ENCODE results near the gene SLC39A11.

The SLC39A11 gene

GRCh38 chr17:72984926-72985325 lies 107.6 kb downstream of the SLC39A11 start:
- H3K9ac ChIP-seq (ENCODE audit: low read length), result no peak overlapping the region
- no peaks in the 10 kb centered on the region for H3K27me3 ChIP-seq (replicated peaks; ENCODE audit: insufficient read depth, low read length)
- no peaks in the 10 kb centered on the region for H3K36me3 ChIP-seq (replicated peaks; ENCODE audit: insufficient read depth, low read length)
- no peaks in the 10 kb centered on the region for H3K79me2 ChIP-seq (ENCODE audit: low read length)
- H2AFZ ChIP-seq (ENCODE audit: low read length), result no peak overlapping the region
- H3K4me1 ChIP-seq (ENCODE audit: low read length), result no peaks in the 10 kb centered on the region
- H3K27ac ChIP-seq (ENCODE audit: low read length), result no peak overlapping the region
- no peaks in the 10 kb centered on the region for H3K9me2 ChIP-seq (replicated peaks; ENCODE audit: insufficient read depth, low read length)
- no peak for DNase-seq
- TF ChIP-seq CTCF (IDR thresholded peaks at IDR 0.05; ENCODE audit: low read length) (no peak), EZH2 (optimal IDR thresholded peaks at IDR 0.05; ENCODE audit: low read depth, low read length) (no peak), EZH2phosphoT487 (IDR thresholded peaks at IDR 0.05; ENCODE audit: low read length) (no peak)
- no peak overlapping the region for H3K4me3 ChIP-seq (ENCODE audit: low read length)
- no peak overlapping the region for H3K4me2 ChIP-seq (ENCODE audit: low read depth, low read length)
- H4K20me1 ChIP-seq (ENCODE audit: insufficient read depth, low read length), result no peaks in the 10 kb centered on the region
- no peaks in the 10 kb centered on the region for H3K9me3 ChIP-seq (replicated peaks; ENCODE audit: insufficient read depth, low read length)
- no peaks in the 10 kb centered on the region for H3F3A ChIP-seq (ENCODE audit: insufficient read depth, low read length)

GRCh38 chr17:72984145-72984925 lies 108.2 kb downstream of the SLC39A11 start:
- Histone ChIP-seq H3K4me1 (ENCODE audit: low read length) (no peaks in the 10 kb centered on the region), H3K9me2 (replicated peaks; ENCODE audit: insufficient read depth, low read length) (no peaks in the 10 kb centered on the region), H3K27me3 (replicated peaks; ENCODE audit: insufficient read depth, low read length) (no peaks in the 10 kb centered on the region), H3K9ac (ENCODE audit: low read length) (no peak overlapping the region), H2AFZ (ENCODE audit: low read length) (no peak overlapping the region), H3K27ac (ENCODE audit: low read length) (no peak overlapping the region), H3K36me3 (replicated peaks; ENCODE audit: insufficient read depth, low read length) (no peaks in the 10 kb centered on the region), H3K79me2 (ENCODE audit: low read length) (no peaks in the 10 kb centered on the region), H3K9me3 (replicated peaks; ENCODE audit: insufficient read depth, low read length) (no peaks in the 10 kb centered on the region), H3F3A (ENCODE audit: insufficient read depth, low read length) (no peaks in the 10 kb centered on the region), H4K20me1 (ENCODE audit: insufficient read depth, low read length) (no peaks in the 10 kb centered on the region), H3K4me2 (ENCODE audit: low read depth, low read length) (no peak overlapping the region), H3K4me3 (ENCODE audit: low read length) (no peak overlapping the region)
- no peak for DNase-seq
- TF ChIP-seq CTCF (IDR thresholded peaks at IDR 0.05; ENCODE audit: low read length), result no peak
- no peak for TF ChIP-seq EZH2 (optimal IDR thresholded peaks at IDR 0.05; ENCODE audit: low read depth, low read length)
- no peak for TF ChIP-seq EZH2phosphoT487 (IDR thresholded peaks at IDR 0.05; ENCODE audit: low read length)

GRCh38 chr17:72982680-72983079 lies 109.8 kb downstream of the SLC39A11 start:
- TF ChIP-seq EZH2 (optimal IDR thresholded peaks at IDR 0.05; ENCODE audit: low read depth, low read length), result no peak
- no peak for TF ChIP-seq CTCF (IDR thresholded peaks at IDR 0.05; ENCODE audit: low read length)
- TF ChIP-seq EZH2phosphoT487 (IDR thresholded peaks at IDR 0.05; ENCODE audit: low read length), result no peak
- no peaks in the 10 kb centered on the region for H4K20me1 ChIP-seq (ENCODE audit: insufficient read depth, low read length)
- no peak overlapping the region for H3K9ac ChIP-seq (ENCODE audit: low read length)
- no peak overlapping the region for H3K4me2 ChIP-seq (ENCODE audit: low read depth, low read length)
- no peak overlapping the region for H3K27ac ChIP-seq (ENCODE audit: low read length)
- DNase-seq, result no peak
- no peaks in the 10 kb centered on the region for H3K9me2 ChIP-seq (replicated peaks; ENCODE audit: insufficient read depth, low read length)
- H3F3A ChIP-seq (ENCODE audit: insufficient read depth, low read length), result no peaks in the 10 kb centered on the region
- H3K36me3 ChIP-seq (replicated peaks; ENCODE audit: insufficient read depth, low read length), result no peaks in the 10 kb centered on the region
- no peaks in the 10 kb centered on the region for H3K27me3 ChIP-seq (replicated peaks; ENCODE audit: insufficient read depth, low read length)
- no peak overlapping the region for H3K4me3 ChIP-seq (ENCODE audit: low read length)
- H2AFZ ChIP-seq (ENCODE audit: low read length), result no peak overlapping the region
- no peaks in the 10 kb centered on the region for H3K79me2 ChIP-seq (ENCODE audit: low read length)
- no peaks in the 10 kb centered on the region for H3K9me3 ChIP-seq (replicated peaks; ENCODE audit: insufficient read depth, low read length)
- H3K4me1 ChIP-seq (ENCODE audit: low read length), result no peaks in the 10 kb centered on the region

Data from MM.1S (cell line).